Endometrial microvascular endothelial cells (primary cell): ENCODE measurements around the gene TTPAL. TPM values are rescaled to one million over a fixed set of nuclear protein-coding genes. Genes with fewer than 3 reads are reported as not detected.
"Not testable (repeated sequence)": the region's sequence is repeated elsewhere in the genome, so short reads cannot be mapped to it uniquely, and the experiment has no call there.

ENCODE experiments used
- in situ Hi-C: cut with HindIII; loops from 2 replicates; pipeline ENCODE4 v1.10.0; 2017; ENCODE audit warnings: low sequenced_read_pairs, low pct_unique_long_range_greater_than_20kb; ENCODE audit errors: inconsistent ontology term
- total RNA-seq: library from RNA; depleted of rRNA; stranded (reverse); fragments of >200 nt; gene quantifications from one replicate; pipeline ENCODE4 v1.2.3, GENCODE V29; 2015; ENCODE audit errors: inconsistent ontology term

Gene TTPAL
- total RNA-seq, 1 donor from 2014 or later: 4.6 TPM

- in situ Hi-C loops: loop anchor here (10.0 kb wide), 1 partner anchor 67 kb away; no protein-coding TSS in a partner anchor
Measured at GRCh38 chr20:44461803-44462174, 13.9 kb upstream of the TTPAL start.

GRCh38 chr20:44463466-44463865, 12.2 kb upstream of the TTPAL start:
- in situ Hi-C loops: loop anchor here (10.0 kb wide), 1 partner anchor 69 kb away; no protein-coding TSS in a partner anchor

- in situ Hi-C loops: loop anchor here (10.0 kb wide), 1 partner anchor 70 kb away; no protein-coding TSS in a partner anchor
Measured at GRCh38 chr20:44464514-44464913, 11.2 kb upstream of the TTPAL start.

- in situ Hi-C loops: loop anchor here (10.0 kb wide), 1 partner anchor 70 kb away; no protein-coding TSS in a partner anchor
Measured at GRCh38 chr20:44465001-44465560, 10.6 kb upstream of the TTPAL start.

- in situ Hi-C loops: loop anchor here (10.0 kb wide), 1 partner anchor 73 kb away; no protein-coding TSS in a partner anchor
Measured at GRCh38 chr20:44467289-44467883, 8.3 kb upstream of the TTPAL start.

GRCh38 chr20:44468044-44468782, 7.5 kb upstream of the TTPAL start:
- in situ Hi-C loops: loop anchor here (10.0 kb wide), 1 partner anchor 73 kb away; no protein-coding TSS in a partner anchor

- in situ Hi-C loops: no loop called here
Measured at GRCh38 chr20:44470327-44470726, 5.3 kb upstream of the TTPAL start.

GRCh38 chr20:44471481-44471882, 4.2 kb upstream of the TTPAL start:
- in situ Hi-C loops: no loop called here

GRCh38 chr20:44472283-44472682, 3.4 kb upstream of the TTPAL start:
- in situ Hi-C loops: not testable (repeated sequence)

GRCh38 chr20:44475372-44475693, 341 bp upstream of the TTPAL start:
- in situ Hi-C loops: no loop called here

- in situ Hi-C loops: no loop called here
Measured at GRCh38 chr20:44477151-44477550, 1.5 kb downstream of the TTPAL start.

GRCh38 chr20:44478206-44478605, 2.5 kb downstream of the TTPAL start:
- in situ Hi-C loops: no loop called here

GRCh38 chr20:44479643-44480042, 4.0 kb downstream of the TTPAL start:
- in situ Hi-C loops: no loop called here

- in situ Hi-C loops: no loop called here
Measured at GRCh38 chr20:44480097-44480496, 4.4 kb downstream of the TTPAL start.

- in situ Hi-C loops: no loop called here
Measured at GRCh38 chr20:44481719-44482416, 6.2 kb downstream of the TTPAL start.

- in situ Hi-C loops: no loop called here
Measured at GRCh38 chr20:44483112-44483511, 7.4 kb downstream of the TTPAL start.

- in situ Hi-C loops: no loop called here
Measured at GRCh38 chr20:44485078-44485829, 9.6 kb downstream of the TTPAL start.

- in situ Hi-C loops: no loop called here
Measured at GRCh38 chr20:44485830-44486198, 10.1 kb downstream of the TTPAL start.

- in situ Hi-C loops: no loop called here
Measured at GRCh38 chr20:44488551-44488950, 12.9 kb downstream of the TTPAL start.
